Stimulated activated CD8-positive, alpha-beta memory T cell treated with anti-CD3 and anti-CD28 coated beads, Interleukin-12 subunit alpha, Interleukin-12 subunit beta, amount 100 ng/mL, for 24 hours (primary cell): ENCODE results near the gene MFRP.

Source experiments
- DNase-seq: peaks from one replicate; pipeline ENCODE4 v3.0.0-alpha.2; 2020; ENCODE audit errors: extremely low read depth

MFRP gene

DNA sequence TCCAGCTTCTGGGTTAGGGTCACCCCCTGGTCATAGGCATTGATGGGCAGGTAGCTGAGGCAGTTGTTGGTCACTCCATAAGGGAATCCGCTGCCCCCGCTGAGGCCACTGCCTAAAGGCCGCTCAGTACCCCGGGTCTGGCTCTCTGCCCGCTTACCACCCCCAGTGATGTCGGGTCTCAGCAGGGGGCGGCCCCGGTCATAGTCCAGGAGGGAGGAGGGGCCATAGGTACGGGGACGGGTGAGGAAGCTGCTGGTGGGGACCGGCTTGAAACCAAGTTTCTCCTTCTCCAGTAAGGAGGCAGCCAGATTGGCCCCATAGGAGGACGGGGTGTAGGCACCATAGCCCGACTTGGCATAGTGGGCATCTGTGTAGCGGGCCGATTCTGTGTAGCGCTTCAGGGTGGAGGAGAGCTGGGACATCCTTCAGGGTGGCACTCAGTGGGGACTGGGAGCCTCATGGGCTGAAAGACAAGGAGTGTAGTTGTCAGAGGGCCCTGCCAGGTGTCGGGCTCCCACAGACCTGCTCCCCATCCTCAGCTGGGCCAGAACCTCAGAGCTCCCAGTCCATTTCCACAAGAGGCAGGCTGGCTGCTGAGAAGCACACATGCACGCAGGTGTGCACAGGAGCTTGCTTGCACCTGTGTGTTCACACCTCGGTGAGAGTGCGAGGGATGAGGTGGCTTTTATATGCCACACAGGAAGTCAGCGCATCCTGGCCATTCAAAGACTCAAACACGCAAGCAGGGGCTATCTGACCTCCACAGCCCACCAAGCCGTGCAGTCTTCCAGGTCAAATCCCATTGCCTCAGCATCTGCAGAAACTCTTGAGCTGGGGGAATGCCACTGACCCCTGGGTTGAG, 26.8 kb upstream of the MFRP start:
- DNase-seq: no peak

DNA sequence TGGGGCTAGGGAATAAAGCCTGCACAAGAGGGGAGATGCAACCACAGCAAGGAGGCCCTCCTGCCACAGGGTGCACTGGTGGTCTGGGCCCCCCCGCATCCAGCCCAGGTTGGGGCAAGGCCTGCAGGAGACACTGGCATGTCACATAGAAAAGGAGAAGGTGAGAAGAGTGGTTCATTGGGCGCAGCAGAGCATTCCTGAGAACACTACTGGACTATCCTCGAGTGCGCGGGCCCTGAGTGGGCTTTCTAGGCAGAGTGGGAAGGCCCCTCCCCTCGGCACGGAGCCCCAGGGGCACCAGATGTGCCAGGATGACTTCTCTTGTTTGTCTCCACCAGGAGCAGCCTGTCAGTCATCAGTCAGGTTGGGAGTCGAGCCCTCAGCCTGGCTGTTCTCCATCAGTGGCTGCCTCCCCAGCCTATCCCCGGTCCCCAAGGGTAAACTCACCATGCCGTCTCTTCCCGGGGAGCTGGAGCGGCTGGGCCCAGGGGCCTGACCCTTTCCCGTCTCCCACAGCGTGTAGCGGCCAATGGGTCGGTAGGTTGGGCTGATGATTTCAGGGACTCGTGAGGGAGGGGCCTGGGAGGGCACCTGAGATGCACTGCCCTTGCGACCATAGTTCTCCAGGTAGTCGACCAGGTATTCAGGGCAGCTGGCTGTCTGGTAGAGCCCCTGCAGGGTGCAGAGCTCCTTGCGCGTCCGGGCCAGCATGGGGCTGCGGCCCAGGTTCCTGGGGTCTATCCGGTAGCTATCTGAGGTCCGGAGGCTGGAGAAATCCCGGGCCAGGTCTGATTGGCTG, 26.0 kb upstream of the MFRP start:
- no peak for DNase-seq

DNA sequence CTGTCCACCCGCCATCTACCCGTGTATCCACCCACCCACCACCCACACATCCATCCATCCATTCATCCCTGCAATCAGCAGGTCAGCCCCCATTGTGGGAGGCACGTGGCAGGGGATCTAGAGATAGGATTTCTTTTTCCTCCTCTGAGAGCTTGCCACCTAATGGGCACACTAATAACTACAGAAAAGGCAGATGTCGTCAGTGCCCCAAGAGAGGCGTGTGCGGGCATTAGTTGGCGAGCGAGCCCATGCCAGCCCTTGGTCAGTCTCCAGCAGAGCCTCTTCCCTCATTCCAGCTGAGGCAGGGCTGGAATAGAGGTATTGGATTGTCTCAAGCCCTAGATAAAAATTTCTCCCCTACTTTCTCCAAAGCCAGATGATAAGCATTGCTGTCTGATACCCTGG, 25.3 kb upstream of the MFRP start:
- DNase-seq: no peak

DNA sequence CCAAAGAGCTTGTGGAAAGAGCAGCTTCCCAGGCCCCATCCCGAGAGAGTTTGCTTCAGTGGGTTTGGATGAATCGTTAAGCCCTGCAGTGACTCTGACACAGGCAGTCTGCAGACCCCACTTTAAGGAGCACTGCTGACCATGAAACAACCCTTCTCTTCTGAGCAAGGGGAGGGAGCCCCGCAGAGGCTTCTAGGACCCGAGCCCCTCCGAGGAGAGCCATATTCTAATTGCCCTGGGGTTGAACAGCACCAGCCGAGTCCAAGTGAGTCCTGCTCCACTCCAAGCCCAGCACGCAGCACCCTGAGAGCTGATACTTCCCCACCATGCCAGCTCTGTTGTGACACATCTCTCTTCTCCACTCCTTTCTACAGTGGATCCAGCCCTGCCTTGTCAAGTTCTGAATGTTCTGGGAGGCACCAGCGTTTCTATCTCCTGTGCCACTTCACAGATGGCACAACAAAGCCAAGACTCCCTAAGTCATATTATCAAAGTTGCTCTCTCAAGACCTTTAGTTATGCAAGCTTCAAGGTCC, 24.6 kb upstream of the MFRP start:
- DNase-seq: no peak

DNA sequence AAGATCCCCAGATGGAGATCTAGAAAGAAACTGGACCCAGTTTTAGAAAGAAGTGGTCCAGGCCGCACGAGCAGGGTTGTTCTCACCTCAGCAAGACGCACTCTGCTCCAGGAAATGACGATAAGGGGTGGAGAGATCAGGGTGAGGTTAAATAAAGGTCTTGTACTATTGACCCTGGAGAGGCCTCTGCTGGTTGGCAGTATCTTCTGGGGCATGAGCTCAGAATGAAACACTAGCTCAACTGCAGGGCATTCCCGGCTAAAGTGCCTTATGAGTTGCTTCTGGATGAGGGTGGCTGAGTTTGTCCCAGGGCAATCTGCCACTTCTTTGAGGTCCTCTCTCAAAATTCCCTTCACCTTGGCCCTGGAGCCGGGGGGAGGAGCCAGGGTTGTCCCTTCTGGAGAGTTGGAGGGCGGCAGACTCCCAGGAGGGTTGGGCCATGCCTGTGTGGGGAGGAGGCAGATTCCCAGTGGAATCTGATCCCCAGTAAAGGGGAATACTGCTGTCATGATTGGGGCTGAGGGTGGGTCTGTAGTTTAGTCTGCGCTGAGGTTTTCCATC, 24.1 kb upstream of the MFRP start:
- no peak for DNase-seq

DNA sequence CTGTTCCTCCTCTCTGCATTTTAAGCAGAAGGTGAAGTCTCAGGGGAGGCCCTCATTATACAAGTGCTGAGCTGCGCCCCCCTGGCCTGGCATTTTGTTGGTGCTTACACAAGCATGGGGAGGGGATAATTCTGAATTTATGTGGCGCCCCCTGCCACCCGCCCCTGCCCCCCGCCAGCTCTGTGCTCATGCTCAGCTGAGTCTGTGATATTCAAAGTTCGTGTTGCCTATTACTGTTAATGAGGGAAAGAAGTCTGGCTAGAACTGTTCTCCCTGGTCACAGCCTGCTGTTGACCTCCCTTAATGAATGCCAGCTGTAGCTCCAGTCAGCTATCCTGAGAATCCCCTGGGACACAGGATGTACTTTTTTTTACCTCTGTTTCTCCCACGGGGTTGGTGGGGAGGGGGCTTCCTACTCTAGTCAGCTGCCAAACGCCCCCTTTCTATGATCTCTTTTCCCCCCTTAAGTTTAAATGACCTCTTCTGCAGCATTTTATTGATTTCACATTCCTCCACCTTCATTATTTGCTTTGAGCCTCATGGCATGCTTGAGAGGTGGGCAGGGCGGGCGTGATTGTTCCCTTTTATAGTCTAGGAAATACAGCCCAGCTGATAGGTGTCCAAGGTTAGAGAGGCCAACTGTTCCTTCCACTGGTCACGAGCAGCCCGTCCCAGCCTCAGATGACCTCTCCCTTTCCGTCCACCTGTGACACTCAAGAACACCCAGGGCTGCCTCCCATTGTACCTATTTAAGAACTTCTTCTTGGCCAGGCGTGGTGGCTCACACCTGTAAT, 22.8 kb upstream of the MFRP start:
- DNase-seq: no peak

DNA sequence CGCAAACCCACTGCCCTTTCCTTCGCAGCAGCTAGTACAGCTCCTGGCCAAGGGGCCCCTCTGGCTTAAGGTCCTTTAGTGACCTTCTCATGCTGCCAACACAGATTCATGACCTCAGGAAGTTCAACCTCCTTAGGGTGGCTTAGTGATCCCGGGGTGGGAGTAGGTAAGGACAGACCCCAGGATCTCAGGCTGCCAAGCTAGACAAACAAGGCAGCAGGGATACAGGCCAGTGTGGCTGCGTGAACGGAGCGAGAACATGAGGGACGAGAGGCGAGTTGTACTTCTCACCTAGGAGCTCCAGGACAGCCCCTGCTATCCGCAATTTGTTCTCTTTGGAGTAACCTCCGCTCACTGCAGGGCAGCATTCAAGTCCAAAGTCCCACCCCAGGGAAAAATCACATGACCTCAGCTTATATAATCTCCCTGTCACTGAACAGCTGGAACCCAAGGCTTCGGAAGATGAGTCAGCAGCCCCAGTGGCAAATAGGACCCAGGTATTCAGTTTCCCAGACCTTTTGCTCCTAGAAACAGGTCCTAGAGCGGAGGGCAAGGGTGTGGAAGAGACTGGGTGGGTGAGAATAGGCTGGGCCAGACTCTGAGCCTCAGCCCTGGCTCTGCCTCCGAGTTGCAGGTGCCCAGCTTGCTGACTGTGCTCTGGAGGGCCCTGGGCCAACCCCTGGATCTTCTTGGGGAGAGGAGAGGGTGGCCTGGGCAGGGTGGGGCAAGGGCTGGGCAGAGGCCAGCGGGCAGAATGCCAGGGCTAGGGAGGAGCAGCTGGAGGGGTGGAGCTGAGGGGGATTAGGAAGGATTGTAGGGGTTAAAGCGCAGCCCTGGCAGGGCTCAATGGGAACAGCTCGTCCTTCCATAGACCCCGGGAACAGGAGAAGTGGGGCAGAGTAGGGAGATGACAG, 21.9 kb upstream of the MFRP start:
- DNase-seq: no peak

DNA sequence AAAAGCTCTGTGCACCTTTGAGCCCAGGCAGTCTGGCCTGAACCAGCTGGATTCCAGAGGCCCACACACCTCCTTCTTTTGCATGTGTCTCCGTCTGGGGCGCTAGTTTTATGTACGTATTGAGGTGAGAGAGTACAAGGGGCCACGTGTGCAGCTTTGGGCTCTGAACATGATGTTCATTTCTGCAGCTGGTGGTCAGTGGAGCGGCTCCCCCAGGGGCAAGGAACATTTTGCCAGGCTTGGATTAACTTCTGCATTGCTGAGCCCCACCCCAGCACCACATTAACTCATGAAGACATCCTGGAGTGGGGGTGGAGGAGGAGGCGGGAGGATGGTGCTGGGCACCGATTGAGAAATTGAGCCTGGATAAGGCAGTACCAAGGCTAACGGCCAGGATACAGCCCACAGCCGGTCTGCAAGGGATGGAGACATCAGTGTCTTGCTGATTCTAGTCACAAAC, 21.2 kb upstream of the MFRP start:
- DNase-seq: no peak

DNA sequence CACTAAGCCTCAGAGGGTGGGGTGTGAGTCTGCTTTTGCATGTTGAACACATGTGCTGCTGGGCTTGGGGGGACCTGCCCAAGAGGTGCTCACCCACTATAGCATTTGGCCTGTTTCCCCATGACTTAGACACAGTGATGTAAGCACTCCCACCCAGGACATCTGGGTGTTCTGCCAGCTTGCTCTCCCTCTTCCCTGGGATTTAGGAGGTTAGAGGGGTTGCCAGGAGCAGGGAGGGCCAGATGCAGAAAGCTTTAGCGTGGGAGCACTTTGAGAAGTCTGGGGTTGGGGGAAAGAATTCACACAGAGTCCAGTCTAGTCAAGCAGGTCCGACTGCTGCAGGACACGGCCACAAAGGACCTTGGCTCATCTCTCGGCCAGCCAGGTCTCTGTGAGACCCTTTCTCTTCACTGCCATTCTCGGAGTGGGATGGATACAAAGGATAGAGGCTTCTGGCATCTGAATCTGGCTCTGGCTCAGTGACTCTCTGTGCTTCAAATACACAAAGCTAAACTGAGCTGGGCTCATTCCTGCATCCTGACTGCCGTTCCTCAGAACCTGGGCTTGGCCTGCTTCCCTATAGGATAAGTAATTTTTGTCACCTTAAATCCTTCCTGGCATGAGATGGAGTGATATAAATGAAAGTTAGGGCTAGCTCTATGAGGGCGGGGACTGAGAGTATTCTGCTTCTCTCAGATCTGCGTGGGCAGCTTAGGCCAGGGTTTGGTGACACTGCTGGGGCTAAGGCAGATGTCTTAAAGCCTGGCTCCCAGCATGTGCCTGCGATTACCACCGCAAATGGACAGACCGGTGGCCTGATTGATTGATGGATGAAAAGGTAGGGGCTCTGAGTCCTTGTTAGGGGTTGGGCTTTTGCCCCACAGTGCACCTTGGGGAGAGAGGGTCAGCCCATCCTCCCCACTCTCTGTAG, 20.4 kb upstream of the MFRP start:
- no peak for DNase-seq

DNA sequence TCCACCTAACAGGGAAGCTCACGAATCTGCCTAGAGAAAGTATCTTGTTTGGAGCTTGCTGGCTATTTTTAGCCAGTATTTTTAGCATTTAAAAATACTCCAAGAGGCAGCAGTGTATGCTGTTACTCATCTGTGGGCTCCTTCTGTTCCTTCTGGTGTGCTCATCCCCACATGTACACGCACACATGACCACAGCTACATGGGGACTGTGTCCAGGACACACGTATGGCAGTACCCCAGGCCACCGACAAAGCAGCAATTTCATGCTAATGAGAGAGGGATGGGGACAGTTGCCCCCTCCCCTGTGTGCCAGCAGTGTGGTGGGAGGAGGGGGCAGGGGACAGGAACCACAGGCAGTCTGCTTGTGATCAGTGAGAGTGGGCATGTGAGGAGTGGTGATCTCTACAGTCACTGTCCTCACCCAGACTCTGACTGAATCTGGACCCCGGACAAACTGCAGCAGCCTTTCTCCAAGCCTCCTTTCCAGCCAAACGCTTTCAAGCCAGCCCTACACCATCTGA, 18.6 kb upstream of the MFRP start:
- DNase-seq: no peak

DNA sequence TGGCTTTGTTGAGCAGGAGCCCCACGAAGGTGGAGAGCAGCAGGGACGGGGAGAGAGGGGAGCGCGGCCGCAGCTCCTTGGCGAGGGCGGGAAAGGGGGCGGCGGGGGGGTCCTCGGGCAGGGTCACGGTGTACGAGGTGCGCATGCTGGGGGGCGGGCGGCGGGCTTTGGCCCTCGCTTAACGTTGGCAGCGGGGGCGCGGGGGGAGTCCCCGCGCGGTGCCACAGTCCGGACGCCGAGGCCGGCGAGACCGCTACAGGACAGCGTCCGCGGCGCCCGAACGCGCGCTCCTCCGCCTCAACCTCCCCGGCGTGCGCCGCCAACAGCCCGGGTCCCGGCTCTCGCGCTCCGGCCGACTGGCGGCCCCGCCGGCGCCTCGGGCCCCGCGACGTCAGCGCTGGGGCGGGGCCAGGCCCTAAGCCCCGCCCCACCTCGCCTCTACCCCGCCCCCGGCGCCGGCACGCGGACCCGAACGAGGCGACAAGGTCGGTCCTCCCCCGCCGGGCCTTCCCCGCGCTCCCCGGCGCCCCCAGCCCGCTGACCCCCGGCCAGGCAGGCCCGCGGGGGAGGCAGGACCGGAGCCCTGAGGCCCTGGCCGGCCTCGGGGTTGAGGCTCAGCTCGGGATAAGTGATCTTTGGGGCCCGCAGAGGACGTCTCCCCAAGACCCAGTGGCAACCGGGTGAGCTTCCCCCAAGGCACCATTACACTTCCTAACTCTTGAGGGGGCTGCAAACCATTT, 17.5 kb upstream of the MFRP start:
- no peak for DNase-seq

DNA sequence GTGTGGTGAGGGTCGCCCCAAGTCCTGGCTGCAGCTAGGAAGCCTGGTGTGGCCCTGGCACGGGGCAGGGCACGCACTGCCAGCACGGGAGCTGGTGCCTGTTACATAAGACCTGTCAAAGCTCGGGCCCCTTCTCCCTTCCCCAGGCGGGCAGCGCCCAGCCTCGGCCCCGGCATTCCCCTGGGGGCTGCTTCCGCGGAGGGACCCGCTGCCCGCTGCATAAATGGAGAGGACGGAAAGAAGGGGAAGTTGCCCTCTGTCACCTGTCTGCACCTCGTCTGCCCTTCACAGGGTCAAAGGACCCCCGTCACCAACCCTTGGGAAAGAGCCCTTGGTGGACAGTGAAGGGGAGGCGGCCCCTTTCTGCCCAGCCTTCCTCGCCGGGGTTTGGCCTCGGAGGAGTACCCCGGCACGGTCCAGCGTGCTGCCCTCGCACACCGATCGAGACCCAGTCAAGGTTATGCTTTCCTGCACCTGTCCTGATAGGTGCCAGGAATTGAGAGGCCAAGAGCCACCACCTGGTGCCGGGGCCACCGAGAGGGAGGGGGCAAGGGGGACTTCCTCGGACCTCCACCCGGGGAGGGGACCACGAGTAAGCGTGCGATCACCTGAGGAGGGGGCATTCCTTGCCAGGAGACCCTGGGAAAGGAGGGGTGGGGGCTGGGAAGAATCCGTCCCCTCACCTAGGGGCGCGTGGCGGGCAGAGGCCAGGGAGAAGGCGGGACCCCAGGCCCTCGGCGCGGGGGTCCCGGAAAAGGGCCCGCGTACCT, 16.8 kb upstream of the MFRP start:
- DNase-seq: no peak

DNA sequence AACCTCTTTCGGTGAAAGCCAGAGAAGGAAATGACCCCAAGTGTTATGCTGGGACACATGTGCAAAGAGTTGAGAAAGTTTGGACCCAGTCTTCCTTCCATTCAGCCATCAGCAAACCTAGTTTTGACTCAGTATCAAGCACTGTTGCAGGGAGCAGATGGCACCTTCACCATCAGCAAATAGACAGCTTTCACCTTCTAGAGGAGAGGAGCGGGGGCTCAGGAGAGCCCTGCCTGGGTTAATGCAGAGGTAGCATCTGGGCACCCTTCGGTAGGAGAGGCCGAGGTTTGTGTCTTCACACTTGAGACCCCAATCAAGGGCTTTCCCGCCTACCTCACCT, 16.2 kb upstream of the MFRP start:
- DNase-seq: no peak

DNA sequence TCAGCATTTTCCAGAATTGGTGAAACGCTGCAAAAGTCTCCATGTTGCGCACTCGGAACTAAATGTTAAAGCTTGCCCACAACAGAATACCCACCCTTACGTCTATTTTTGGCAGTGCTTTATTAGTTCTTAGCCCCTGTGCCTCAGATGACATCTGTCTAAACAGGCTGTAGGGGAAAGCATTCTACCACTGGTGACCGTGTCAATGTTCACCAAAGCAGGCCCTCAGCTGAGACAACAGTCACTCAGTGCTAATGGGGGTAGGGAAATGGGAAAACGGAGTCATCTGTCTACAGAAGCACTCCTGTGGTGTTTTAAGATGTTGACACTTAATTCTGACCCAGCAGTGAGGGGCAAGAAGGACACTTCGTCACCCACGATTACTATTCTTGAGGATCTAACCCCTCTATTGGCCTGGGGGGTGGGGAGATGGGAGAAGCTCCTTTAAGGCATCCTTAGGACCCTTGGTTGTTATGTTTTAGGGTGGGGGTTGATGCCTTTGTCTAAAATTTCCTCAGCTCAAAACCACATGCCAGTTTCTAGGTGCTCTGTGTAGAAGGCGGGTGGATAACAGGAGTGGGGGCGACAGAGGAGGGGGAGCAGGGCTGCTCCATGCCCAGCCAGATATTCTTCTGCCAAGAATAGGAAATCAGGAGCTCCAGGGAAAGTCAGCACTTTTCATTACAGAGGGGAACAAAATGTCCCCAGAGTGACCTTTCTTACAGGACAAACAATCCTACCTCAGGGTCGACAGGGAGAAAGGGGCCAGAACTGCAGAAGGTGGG, 15.6 kb upstream of the MFRP start:
- no peak for DNase-seq

DNA sequence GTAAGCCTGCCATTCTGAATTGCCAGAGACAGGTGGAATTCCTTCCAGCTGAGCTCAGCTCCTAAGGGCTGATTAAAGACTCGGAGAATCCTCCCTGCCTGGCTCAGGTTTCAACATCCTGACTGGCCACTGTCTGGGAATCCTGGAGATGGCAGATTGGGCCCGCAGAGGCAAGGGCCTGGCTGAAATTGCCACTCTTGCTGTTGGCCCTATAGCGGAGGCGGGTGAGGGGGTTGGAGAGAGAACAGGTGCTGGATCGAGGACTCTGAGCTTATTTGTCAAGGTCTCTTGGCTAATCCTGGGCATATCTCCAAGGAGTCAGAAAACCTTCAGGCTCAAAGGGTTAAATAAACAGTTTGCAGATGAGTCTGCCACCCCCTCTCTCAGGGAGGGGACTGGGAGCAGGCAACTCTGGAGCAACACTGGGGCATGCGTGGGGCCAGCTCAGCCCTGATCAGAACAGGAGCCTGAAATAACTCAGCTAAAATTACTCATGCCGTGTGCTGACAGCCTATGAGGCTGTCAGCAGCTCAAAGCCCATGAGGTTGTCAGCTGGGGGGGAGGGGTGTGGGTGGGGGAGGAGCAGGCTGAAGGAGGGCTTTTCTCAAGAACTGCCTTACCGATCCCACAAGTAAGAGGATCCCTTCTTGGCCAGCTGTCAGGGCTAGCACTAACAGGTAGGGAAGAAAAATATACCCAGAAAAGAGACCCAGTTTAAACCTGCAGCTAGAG, 14.7 kb upstream of the MFRP start:
- peak; percentile 24 for DNase-seq
